Neural progenitor cell (in vitro differentiated cells): ENCODE data around the gene SLC25A42. TPM values are rescaled to one million over a fixed set of nuclear protein-coding genes. Genes with fewer than 3 reads are reported as not detected.

ENCODE experiments used
- DNase-seq: peaks from one replicate; pipeline ENCODE4 v3.0.0-alpha.2; 2016; ENCODE audit warnings: low spot score
- H2AFZ ChIP-seq: fragments of 200-600 bp; sonication (generic); replicated peaks from 2 replicates; pipeline ENCODE4 v1.6.1; 2016; ENCODE audit warnings: antibody characterized with exemption
- H3F3A ChIP-seq: fragments of 200-600 bp; sonication (generic); 2 replicates; pipeline ENCODE4 v1.6.1; 2016; ENCODE audit warnings: antibody characterized with exemption, low read depth
- H3K27ac ChIP-seq: fragments of 200-600 bp; sonication (generic); 2 replicates; pipeline ENCODE4 v1.5.1; 2016; ENCODE audit warnings: mild to moderate bottlenecking
- H3K27me3 ChIP-seq: fragments of 200-600 bp; sonication (generic); 2 replicates; pipeline ENCODE4 v1.6.1; 2016; ENCODE audit warnings: mild to moderate bottlenecking, moderate library complexity
- H3K36me3 ChIP-seq: fragments of 200-600 bp; sonication (generic); 2 replicates; pipeline ENCODE4 v1.5.1; 2016
- H3K4me1 ChIP-seq: fragments of 200-600 bp; sonication (generic); 2 replicates; pipeline ENCODE4 v1.6.1; 2016; ENCODE audit warnings: mixed run types
- H3K4me2 ChIP-seq: fragments of 200-600 bp; sonication (generic); 2 replicates; pipeline ENCODE4 v1.6.1; 2016
- H3K4me3 ChIP-seq: fragments of 200-600 bp; sonication (generic); 2 replicates; pipeline ENCODE4 v1.5.1; 2016
- H3K79me2 ChIP-seq: fragments of 200-600 bp; sonication (generic); 2 replicates; pipeline ENCODE4 v1.6.1; 2016; ENCODE audit warnings: low read depth
- H3K9ac ChIP-seq: fragments of 200-600 bp; sonication (generic); 2 replicates; pipeline ENCODE4 v1.6.1; 2016
- H3K9me3 ChIP-seq: fragments of 200-600 bp; sonication (generic); 2 replicates; pipeline ENCODE4 v1.5.1; 2016; ENCODE audit warnings: low read depth
- H4K20me1 ChIP-seq: fragments of 200-600 bp; sonication (generic); 2 replicates; pipeline ENCODE4 v1.6.1; 2016; ENCODE audit warnings: low read depth
- H3K27ac Mint-ChIP-seq: 3 replicates; pipeline ENCODE4 v1.8.0; 2021; ENCODE audit warnings: mixed read lengths
- H3K27me3 Mint-ChIP-seq: 2 replicates; pipeline ENCODE4 v1.8.0; 2022; ENCODE audit warnings: low read depth, mild to moderate bottlenecking, inconsistent platforms, moderate library complexity, mixed read lengths; ENCODE audit not compliant: insufficient read depth
- H3K36me3 Mint-ChIP-seq: 3 replicates; pipeline ENCODE4 v1.8.0; 2021; ENCODE audit warnings: mixed read lengths
- H3K4me1 Mint-ChIP-seq: 3 replicates; pipeline ENCODE4 v1.8.0; 2021; ENCODE audit warnings: mixed read lengths
- H3K4me3 Mint-ChIP-seq: 3 replicates; pipeline ENCODE4 v1.8.0; 2021; ENCODE audit warnings: mild to moderate bottlenecking, moderate library complexity, mixed read lengths
- H3K9me3 Mint-ChIP-seq: 3 replicates; pipeline ENCODE4 v1.8.0; 2020; ENCODE audit warnings: mixed read lengths
- CTCF ChIP-seq: fragments of 200-600 bp; sonication (generic); IDR thresholded peaks from 2 replicates; pipeline ENCODE4 v1.5.1; 2017; ENCODE audit warnings: antibody characterized with exemption, mild to moderate bottlenecking
- EZH2 ChIP-seq: fragments of 200-600 bp; sonication (generic); IDR thresholded peaks from 2 replicates; pipeline ENCODE4 v1.6.1; 2017; ENCODE audit warnings: antibody characterized with exemption, mild to moderate bottlenecking, moderate library complexity
- EZH2phosphoT487 ChIP-seq: fragments of 200-600 bp; sonication (generic); IDR thresholded peaks from 2 replicates; pipeline ENCODE4 v1.6.1; 2017; ENCODE audit warnings: antibody characterized with exemption
- total RNA-seq: library from RNA; depleted of rRNA; stranded (reverse); fragments of >200 nt; gene quantifications from 2 replicates; pipeline ENCODE4 v1.2.3, GENCODE V29; 2015; ENCODE audit warnings: low replicate concordance

SLC25A42 gene
- total RNA-seq, 1 donor from 2014 or later = 4.0 TPM

- H3K4me3 ChIP-seq = peak overlapping the region; percentile 98
- no peaks in the 10 kb centered on the region for H3K36me3 ChIP-seq
- peak overlapping the region; percentile 96 for H3K4me2 ChIP-seq
- peaks cover 27% of the 10 kb centered on the region for H3K36me3 Mint-ChIP-seq
- H3F3A ChIP-seq = peaks cover 23% of the 10 kb centered on the region
- peaks cover 21% of the 10 kb centered on the region for H3K4me1 Mint-ChIP-seq
- peak; percentile 75 for DNase-seq
- peaks cover 57% of the 10 kb centered on the region for H4K20me1 ChIP-seq
- peaks cover 5% of the 10 kb centered on the region for H3K9me3 ChIP-seq
- H3K27me3 Mint-ChIP-seq = peaks cover 3% of the 10 kb centered on the region
- peak overlapping the region; percentile 67 for H3K27ac ChIP-seq
- peak overlapping the region; percentile 88 for H3K9ac ChIP-seq
- TF ChIP-seq CTCF = no peak
- TF ChIP-seq EZH2phosphoT487 = no peak
- TF ChIP-seq EZH2 = no peak
- no peak overlapping the region for H3K27ac Mint-ChIP-seq
- peaks cover 90% of the 10 kb centered on the region for H3K79me2 ChIP-seq
- H3K4me3 Mint-ChIP-seq = peak overlapping the region; percentile 99
- peaks cover 5% of the 10 kb centered on the region for H3K9me3 Mint-ChIP-seq
- H2AFZ ChIP-seq = peak overlapping the region; percentile 99
- peaks cover 4% of the 10 kb centered on the region for H3K4me1 ChIP-seq
- H3K27me3 ChIP-seq = no peaks in the 10 kb centered on the region
These were observed 30.7 kb upstream of the SLC25A42 start for GRCh38 chr19:19033176-19033425.

- peak within 1 kb of the TSS; percentile 99 for H2AFZ ChIP-seq
- H3K4me2 ChIP-seq = peak within 1 kb of the TSS; percentile 96
- H3K4me3 ChIP-seq = peak within 1 kb of the TSS; percentile 98
- TF ChIP-seq CTCF (no peak), EZH2phosphoT487 (no peak), EZH2 (no peak)
- H3K27me3 Mint-ChIP-seq = peaks cover 3% of the 10 kb centered on the region
- peaks cover 52% of the 10 kb centered on the region for H4K20me1 ChIP-seq
- H3K27ac Mint-ChIP-seq = peak within 1 kb of the TSS; percentile 93
- H3K4me3 Mint-ChIP-seq = peak within 1 kb of the TSS; percentile 99
- H3K36me3 ChIP-seq = no peaks in the 10 kb centered on the region
- peak within 1 kb of the TSS; percentile 88 for H3K9ac ChIP-seq
- H3K4me1 Mint-ChIP-seq = peaks cover 18% of the 10 kb centered on the region
- H3F3A ChIP-seq = peaks cover 23% of the 10 kb centered on the region
- H3K9me3 ChIP-seq = peaks cover 7% of the 10 kb centered on the region
- peaks cover 90% of the 10 kb centered on the region for H3K79me2 ChIP-seq
- H3K4me1 ChIP-seq = peaks cover 4% of the 10 kb centered on the region
- DNase-seq = peak; percentile 96
- H3K27me3 ChIP-seq = no peaks in the 10 kb centered on the region
- peaks cover 5% of the 10 kb centered on the region for H3K9me3 Mint-ChIP-seq
- H3K27ac ChIP-seq = peak within 1 kb of the TSS; percentile 93
- peaks cover 23% of the 10 kb centered on the region for H3K36me3 Mint-ChIP-seq
These were observed 30.2 kb upstream of the SLC25A42 start, which contains the start of the genes ARMC6 and SUGP2 for GRCh38 chr19:19033426-19034203. ARMC6 (plus strand) TSS chr19:19033603; CDS start chr19:19034210, 607 bp downstream. SUGP2 (minus strand) TSS chr19:19033517; CDS start chr19:19031071, 2,446 bp downstream.

- Histone ChIP-seq H3K9me3 (peaks cover 7% of the 10 kb centered on the region), H3K4me2 (peak overlapping the region; percentile 96), H3F3A (peaks cover 23% of the 10 kb centered on the region), H3K9ac (no peak overlapping the region), H2AFZ (peak overlapping the region; percentile 99), H3K27me3 (no peaks in the 10 kb centered on the region), H4K20me1 (peaks cover 48% of the 10 kb centered on the region), H3K36me3 (no peaks in the 10 kb centered on the region), H3K27ac (no peak overlapping the region), H3K4me1 (peaks cover 4% of the 10 kb centered on the region), H3K4me3 (peak overlapping the region; percentile 98), H3K79me2 (peaks cover 92% of the 10 kb centered on the region)
- Mint-ChIP-seq H3K9me3 (peaks cover 5% of the 10 kb centered on the region), H3K36me3 (peaks cover 28% of the 10 kb centered on the region), H3K27ac (no peak overlapping the region), H3K27me3 (peaks cover 3% of the 10 kb centered on the region), H3K4me3 (peak overlapping the region; percentile 90), H3K4me1 (peaks cover 18% of the 10 kb centered on the region)
- TF ChIP-seq CTCF = no peak
- no peak for TF ChIP-seq EZH2phosphoT487
- TF ChIP-seq EZH2 = no peak
- DNase-seq = peak; percentile 72
These were observed 29.6 kb upstream of the SLC25A42 start for GRCh38 chr19:19034204-19034624.
